CD4-positive, alpha-beta T cell treated with Interferon gamma for 1 hour (primary cell): Measurements from ENCODE around the gene HOXA1.
A peak's percentile ranks its signal among the peaks of the same experiment; 100 is the strongest.

Experiments used
- DNase-seq: peaks from one replicate; pipeline ENCODE4 v3.0.0-alpha.2; 2020

HOXA1 gene

GRCh38 chr7:27104341-27105058 is 8.7 kb upstream of the HOXA1 start:
- DNase-seq: no peak

- no peak for DNase-seq
Measured at GRCh38 chr7:27103489-27104226, 7.9 kb upstream of the HOXA1 start.

DNA sequence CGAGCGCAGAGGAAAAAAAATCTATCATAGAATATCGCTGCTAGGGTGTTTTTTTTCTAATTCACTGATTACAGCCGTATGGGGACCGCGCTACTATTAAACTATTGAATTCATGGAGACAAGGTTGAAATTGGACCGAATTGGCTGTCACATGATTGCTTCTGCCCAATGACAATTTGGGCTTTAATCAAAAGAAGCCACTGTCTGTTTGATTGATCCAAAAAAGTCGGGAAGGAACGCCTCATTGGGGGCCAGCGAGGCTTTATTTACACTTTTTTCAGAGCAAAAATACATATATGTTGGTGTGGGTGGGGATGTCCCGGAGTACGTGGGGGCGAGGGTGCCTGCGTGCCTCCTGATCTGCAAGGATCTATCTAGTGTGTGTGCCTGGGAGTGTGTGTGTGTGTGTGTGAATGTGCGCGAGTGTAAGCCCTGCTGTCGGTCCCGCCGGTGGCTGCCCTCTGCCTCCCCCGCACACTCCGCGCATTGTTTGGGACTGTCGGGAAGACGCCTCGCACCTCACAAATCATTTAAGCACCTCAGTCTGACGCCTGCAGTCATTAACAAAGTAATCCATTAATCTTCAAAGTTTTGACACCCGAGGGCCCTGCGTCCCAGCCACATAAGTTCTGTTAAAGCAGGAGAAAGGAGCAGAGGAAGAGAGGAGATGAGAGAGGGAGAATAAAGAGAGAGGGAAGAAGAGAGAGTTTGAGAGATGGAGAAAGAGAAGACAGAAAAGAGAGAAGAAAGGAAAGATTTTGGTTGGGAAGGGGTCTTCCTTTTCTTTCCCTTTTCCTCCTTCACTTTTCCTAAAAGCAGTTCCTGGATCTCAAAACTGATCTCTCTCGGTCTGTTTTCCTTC is 7.0 kb upstream of the HOXA1 start, which contains the start of gene HOXA2:
HOXA2 (minus strand) TSS at position 103 of the 862 bp plus-strand sequence. CDS start 183 bp downstream, outside the sequence.
- DNase-seq: no peak

DNA sequence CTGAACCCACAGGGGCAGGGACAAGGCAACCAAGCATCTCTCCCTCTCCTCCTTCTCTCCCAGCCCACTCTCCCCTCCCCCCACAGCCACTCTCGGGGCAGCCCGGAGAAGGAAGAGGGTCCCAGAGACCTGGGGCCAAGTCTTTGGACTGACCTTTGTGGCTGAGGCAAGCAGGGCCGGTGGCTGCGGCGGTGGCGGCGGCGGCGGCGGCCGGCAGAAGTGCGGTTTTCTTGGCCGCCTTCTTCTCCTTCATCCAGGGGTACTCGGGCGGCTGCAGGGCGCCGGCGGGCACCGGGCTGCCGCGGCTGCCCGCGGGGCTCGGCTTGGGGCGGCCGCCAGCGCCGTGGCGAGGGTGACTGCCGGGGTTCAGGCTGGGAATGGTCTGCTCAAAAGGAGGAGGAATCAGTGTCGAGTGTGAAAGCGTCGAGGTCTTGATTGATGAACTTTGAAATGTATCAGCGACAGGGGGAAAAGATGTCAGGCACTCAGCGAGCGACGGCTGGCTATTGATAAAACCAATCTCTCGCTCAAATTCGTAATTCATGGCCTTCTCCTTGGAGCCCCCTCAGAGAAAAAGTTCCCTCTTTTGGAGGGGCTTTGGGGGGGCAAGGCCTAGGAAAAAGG is 6.3 kb upstream of the HOXA1 start:
- no peak for DNase-seq

DNA sequence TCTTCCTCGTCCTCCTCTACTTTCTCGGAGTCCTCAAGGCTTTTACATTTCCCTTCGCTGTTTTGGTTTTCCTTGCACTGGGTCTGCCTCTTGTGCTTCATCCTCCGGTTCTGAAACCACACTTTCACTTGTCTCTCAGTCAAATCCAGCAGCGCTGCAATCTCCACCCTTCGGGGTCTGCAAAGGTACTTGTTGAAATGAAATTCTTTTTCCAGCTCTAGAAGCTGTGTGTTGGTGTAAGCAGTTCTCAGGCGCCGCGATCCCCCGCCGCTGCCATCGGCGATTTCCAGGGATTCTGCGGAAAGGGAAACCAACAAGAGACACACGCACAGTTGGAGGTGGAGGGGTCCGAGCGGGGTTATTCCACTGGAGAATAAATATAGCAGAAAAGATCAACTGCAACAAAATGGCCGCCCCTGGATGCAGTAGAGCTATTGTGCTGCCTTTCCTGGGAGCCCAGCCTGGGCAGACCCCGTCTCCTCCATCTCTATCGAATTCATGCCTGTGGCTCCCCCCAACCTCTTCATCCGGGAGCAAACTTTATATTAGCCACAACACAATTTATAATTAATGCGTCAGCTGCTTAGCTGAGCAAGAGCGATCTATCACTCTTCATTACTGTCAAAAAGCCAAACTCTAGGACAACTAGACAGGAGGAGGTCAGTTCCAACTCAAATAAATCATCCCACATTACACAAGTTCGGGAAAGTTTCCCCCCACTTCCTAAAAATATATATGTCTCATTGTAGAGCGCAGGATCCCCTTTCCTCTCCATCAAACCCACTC is 5.6 kb upstream of the HOXA1 start:
- DNase-seq: no peak

- no peak for DNase-seq
Measured at GRCh38 chr7:27100694-27101170, 4.9 kb upstream of the HOXA1 start.

GRCh38 chr7:27099453-27100370 is 3.9 kb upstream of the HOXA1 start:
- DNase-seq: no peak

DNA sequence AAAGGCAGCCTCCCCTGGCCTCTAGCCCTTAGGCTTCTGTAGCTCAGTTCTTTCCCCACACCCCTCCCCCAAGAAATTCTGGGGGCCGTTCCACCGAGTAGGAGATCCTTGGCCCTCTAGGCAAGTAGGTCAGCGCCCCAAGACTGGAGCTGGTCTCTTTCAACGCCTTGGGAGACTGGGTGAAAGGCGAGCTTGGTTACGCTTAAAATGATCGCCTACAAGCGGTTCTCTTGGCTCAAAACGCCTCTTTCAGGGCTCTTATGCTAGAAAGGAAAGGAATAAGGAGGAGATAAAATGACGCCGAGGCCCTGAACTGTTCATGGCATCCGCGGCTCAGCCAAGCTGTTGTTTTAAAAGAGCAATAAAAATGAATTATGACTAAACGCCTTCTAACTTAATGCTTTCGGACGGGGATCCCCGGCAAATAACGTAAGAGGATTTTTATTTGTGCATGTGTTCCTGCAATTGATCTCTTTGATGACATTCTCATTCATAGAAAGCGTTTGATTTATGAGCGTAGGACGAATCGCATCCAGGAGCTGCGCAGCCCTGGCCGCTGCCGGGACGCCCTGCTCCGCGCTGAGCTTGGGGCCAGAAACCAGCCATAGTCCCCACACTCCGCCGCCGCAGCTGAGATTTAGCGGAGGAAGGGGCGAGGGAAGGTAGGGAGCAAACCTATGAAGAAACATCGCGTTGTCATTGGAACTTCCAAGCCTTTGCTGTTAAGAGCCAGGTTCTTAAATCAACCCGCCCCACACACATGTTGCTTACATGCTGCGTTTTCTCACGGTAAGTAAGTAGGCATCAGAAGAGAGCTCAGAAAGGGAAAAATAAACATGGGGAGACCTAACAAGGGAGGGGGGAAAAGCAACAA is 3.0 kb upstream of the HOXA1 start:
- DNase-seq: no peak

DNA sequence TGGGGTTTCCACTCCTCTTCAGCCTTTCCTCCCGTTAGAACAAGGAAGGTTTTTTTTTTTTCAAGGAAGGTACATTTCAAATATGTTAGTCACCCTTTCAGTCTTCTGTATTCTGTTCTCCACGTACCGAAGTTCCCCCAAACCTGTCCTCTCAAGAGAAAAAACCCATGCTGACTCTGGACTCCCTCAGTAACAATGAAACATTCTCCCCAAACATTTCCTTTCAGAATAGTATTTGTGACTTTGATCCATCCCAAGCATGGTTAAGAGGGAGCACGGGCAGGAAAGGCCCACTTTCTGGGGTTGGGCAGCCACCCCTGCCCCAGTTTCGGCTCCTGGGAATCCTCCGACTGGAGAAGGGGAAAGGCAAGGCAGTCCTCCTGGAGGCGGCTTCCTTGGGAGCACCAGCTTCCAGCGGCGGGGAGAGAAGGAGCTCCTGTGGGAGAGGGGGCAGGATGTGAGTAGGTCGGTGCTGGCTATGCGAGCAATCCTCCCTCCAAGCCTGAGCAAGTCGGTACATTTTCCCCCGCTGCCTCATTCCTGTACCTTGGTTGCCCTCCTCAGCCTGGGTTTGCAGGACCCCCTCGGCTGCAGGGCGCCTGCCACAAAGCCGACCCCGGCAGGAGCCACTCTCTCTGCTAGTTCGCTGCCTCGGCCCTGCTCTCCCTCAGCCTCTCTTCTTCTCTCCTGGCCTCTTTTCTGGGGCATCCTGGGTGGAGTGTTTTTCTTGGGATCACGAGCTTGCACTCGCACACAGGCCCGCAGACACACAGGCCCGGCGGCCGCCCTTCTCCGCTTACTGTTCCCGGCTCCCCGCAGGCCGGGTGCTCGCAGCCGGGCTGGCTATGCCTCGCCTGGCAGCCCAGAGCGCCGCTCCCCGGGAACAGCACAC is 2.1 kb upstream of the HOXA1 start:
- no peak for DNase-seq

- DNase-seq: no peak
Measured at GRCh38 chr7:27096768-27097514, 1.1 kb upstream of the HOXA1 start.

- DNase-seq: peak; percentile 18
Measured at GRCh38 chr7:27095050-27095896, 527 bp downstream of the HOXA1 start.

GRCh38 chr7:27094304-27095049 is 1.3 kb downstream of the HOXA1 start:
- DNase-seq: no peak

GRCh38 chr7:27093184-27093895 is 2.5 kb downstream of the HOXA1 start:
- no peak for DNase-seq

DNA sequence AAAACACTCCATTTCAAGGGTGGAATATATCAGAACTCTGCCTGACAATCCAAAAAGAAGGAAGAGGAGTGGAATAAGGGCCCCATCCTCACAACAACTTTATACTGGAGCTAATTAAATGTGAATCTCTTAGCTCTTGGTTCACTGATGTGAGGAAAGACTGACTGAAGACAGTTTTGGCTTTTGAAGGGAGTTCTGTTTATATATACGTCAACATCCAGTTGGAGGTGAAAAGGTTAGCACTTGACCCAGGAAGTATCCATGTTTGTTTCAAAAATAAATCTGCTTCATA is 3.0 kb downstream of the HOXA1 start:
- no peak for DNase-seq

GRCh38 chr7:27091941-27092818 is 3.6 kb downstream of the HOXA1 start:
- no peak for DNase-seq
